Activated naive CD4-positive, alpha-beta T cell treated with anti-CD3 and anti-CD28 coated beads, Interleukin-2, amount 50 U/mL, for 72 hours (primary cell): ENCODE measurements around the gene IQCF5. TPM values are rescaled to one million over a fixed set of nuclear protein-coding genes. Genes with fewer than 3 reads are reported as not detected.

Source experiments
- total RNA-seq, 2 donors: library from RNA; stranded (reverse); gene quantifications; one replicate each; pipeline ENCODE4 v1.2.3, GENCODE V29; 2022

Gene IQCF5
- total RNA-seq, 2 donors from 2014 or later = not detected

Other genes with a start within 250 kb of the IQCF5 start
- 10 to 100 TPM; 25.7 to 44.0 TPM for gene TEX264, start 204.3 kb downstream of the IQCF5 start, total RNA-seq
- under 1 TPM; 0.16 to 0.54 TPM for gene GRM2, start 168.5 kb downstream of the IQCF5 start, total RNA-seq
- gene IQCF6, start 96.4 kb downstream of the IQCF5 start, total RNA-seq = not detected
- gene IQCF2, start 14.0 kb downstream of the IQCF5 start, total RNA-seq = not detected
- not detected for gene IQCF1, start 27.8 kb upstream of the IQCF5 start, total RNA-seq
- gene RRP9, start 66.3 kb upstream of the IQCF5 start, total RNA-seq = 10 to 100 TPM; 23.6 to 33.0 TPM
- gene PARP3, start 66.8 kb upstream of the IQCF5 start, total RNA-seq = 10 to 100 TPM; 17.0 to 18.6 TPM
- not detected for gene GPR62, start 79.8 kb upstream of the IQCF5 start, total RNA-seq
- gene PCBP4, start 91.9 kb upstream of the IQCF5 start, total RNA-seq = 10 to 100 TPM; 11.3 to 14.3 TPM
- 10 to 100 TPM; 21.4 to 62.4 TPM for gene ABHD14B, start 98.4 kb upstream of the IQCF5 start, total RNA-seq
- gene ABHD14A, start 99.5 kb upstream of the IQCF5 start, total RNA-seq = 1 to 10 TPM; 7.7 to 9.0 TPM
- gene ACY1, start 107.9 kb upstream of the IQCF5 start, total RNA-seq = 10 to 100 TPM; 54.7 to 78.5 TPM
- gene RPL29, start 120.3 kb upstream of the IQCF5 start, total RNA-seq = 1,000 to 10,000 TPM; 1,489 to 1,761 TPM
- gene DUSP7, start 181.0 kb upstream of the IQCF5 start, total RNA-seq = 10 to 100 TPM; 10.8 to 17.5 TPM